Type B pancreatic cell (in vitro differentiated cells): ENCODE measurements around the gene GAPDHS. TPM values are rescaled to one million over a fixed set of nuclear protein-coding genes. Genes with fewer than 3 reads are reported as not detected.

ENCODE experiments used
- DNase-seq: peaks from one replicate; pipeline ENCODE4 v3.0.0; 2021; ENCODE audit warnings: mixed read lengths; ENCODE audit not compliant: unreplicated experiment; ENCODE audit errors: extremely low spot score
- H3K27ac Mint-ChIP-seq: 2 replicates; pipeline ENCODE4 v1.8.0; 2021; ENCODE audit warnings: mild to moderate bottlenecking, mixed read lengths
- H3K27me3 Mint-ChIP-seq: 2 replicates; pipeline ENCODE4 v1.8.0; 2021; ENCODE audit warnings: mixed read lengths
- H3K36me3 Mint-ChIP-seq: 2 replicates; pipeline ENCODE4 v1.8.0; 2021; ENCODE audit warnings: mixed read lengths
- H3K4me1 Mint-ChIP-seq: one replicate; pipeline ENCODE4 v1.8.0; 2021; ENCODE audit warnings: mixed read lengths; ENCODE audit not compliant: unreplicated experiment
- H3K4me3 Mint-ChIP-seq: 2 replicates; pipeline ENCODE4 v1.8.0; 2021; ENCODE audit warnings: mild to moderate bottlenecking, mixed read lengths
- H3K9me3 Mint-ChIP-seq: 2 replicates; pipeline ENCODE4 v1.8.0; 2021; ENCODE audit warnings: mixed read lengths
- total RNA-seq: library from RNA; stranded (reverse); gene quantifications from 2 replicates; pipeline ENCODE4 v1.2.1, GENCODE V29; 2021; ENCODE audit warnings: low replicate concordance
- TF ChIP-seq, protein P1 (sequence below): fragments of 200-600 bp; sonication (generic); conservative IDR thresholded peaks from 2 replicates; pipeline ENCODE4 v1.5.0; 2021; ENCODE audit warnings: antibody characterized with exemption, mild to moderate bottlenecking

GAPDHS gene
- total RNA-seq, 1 donor from 2014 or later: not detected

DNA sequence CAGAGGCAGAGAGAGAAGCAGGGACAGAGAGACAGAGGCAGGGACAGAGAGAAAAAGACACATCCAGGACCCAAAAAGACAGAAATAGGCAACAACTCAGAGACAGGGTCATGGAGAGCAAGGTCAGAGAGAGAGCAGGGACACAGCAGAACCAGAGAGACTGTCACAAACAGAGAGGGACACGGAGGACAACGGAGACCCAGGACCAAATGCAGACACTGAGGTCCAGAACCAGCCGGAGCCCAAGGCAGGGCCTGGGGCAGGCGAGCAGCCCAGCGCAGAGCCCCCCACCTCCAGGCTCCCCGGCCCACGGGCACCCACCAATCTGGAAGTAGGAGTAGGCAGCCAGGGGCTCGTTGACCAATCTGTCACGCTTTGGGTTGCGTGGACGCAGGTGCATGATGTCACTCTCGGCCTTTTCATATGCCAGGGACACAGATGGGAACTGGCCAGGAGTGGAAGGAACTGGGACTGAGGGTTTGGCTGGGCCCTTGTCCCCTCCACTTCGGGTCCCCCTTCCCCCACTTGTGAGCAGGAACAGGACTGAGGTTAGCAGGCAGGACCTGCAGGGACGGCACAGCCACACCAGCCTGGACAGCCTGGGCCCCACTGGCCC is 20.2 kb downstream of the GAPDHS start:
- H3K27me3 Mint-ChIP-seq: peaks cover 27% of the 10 kb centered on the region
- no peak overlapping the region for H3K4me3 Mint-ChIP-seq

DNA sequence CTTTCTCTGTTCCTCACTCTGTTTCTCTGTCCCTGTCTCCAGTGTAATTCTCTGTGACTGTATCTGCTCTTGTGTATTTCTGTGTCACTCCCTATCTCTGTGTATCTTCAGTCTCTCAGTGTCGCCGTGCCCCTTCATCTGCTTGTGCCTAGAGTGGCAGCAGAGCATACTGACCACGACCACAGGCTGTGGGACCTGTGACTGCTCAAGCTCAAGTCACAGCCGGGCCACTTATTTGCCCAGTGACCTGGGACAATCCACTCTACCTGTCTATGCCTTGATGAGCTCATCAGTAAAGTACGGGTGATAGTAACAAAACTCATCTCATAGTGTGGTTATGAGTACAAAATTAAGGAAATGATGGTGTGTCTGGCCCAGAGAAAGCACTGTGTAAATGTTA is 20.8 kb downstream of the GAPDHS start:
- no peak for DNase-seq
- H3K4me3 Mint-ChIP-seq: no peak overlapping the region
- no peak overlapping the region for H3K27ac Mint-ChIP-seq
- H3K36me3 Mint-ChIP-seq: peaks cover 4% of the 10 kb centered on the region
- H3K27me3 Mint-ChIP-seq: peaks cover 31% of the 10 kb centered on the region
- peaks cover 8% of the 10 kb centered on the region for H3K4me1 Mint-ChIP-seq
- TF ChIP-seq, protein P1, sequence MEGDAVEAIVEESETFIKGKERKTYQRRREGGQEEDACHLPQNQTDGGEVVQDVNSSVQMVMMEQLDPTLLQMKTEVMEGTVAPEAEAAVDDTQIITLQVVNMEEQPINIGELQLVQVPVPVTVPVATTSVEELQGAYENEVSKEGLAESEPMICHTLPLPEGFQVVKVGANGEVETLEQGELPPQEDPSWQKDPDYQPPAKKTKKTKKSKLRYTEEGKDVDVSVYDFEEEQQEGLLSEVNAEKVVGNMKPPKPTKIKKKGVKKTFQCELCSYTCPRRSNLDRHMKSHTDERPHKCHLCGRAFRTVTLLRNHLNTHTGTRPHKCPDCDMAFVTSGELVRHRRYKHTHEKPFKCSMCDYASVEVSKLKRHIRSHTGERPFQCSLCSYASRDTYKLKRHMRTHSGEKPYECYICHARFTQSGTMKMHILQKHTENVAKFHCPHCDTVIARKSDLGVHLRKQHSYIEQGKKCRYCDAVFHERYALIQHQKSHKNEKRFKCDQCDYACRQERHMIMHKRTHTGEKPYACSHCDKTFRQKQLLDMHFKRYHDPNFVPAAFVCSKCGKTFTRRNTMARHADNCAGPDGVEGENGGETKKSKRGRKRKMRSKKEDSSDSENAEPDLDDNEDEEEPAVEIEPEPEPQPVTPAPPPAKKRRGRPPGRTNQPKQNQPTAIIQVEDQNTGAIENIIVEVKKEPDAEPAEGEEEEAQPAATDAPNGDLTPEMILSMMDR: no peak
- no peaks in the 10 kb centered on the region for H3K9me3 Mint-ChIP-seq

More for the DNA sequence above, 20.2 kb downstream of the GAPDHS start:
- TF ChIP-seq, protein P1: no peak
- Mint-ChIP-seq H3K36me3 (peaks cover 5% of the 10 kb centered on the region), H3K9me3 (no peaks in the 10 kb centered on the region), H3K4me1 (peaks cover 14% of the 10 kb centered on the region), H3K27ac (no peak overlapping the region)
- no peak for DNase-seq

DNA sequence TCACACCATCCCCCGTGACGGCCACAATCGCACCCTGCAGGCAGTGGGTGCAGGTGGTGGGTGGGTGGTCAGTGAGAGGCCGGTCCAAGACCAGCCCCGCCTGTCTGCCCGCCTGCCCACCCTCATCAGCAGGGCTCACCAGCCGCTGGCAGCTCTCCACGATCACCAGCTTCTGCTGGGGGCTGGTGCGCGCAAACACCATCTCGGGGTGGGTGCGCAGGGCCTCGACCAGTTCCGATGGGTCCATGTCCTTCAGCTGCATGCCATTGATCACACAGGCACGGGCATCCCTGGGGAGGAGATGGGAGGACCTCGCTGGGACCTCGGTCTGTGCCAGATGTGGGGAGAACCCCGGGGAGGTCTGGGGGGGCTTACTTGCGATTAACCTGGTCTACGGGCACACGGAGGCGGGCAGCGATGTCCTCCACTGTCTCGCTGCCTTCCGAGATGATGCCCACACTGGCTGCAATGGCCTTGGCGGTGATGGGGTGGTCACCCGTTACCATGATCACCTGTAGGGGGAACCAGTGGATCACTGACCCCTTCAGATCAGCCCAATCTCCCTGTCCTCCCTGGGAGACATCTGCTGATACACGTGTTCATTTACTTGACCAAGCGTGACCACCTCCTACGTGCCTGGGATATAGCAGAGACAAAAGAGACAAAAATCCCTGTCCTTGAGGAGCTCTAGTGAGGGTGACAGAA is 22.2 kb downstream of the GAPDHS start:
- Mint-ChIP-seq H3K27me3 (peaks cover 44% of the 10 kb centered on the region), H3K36me3 (no peaks in the 10 kb centered on the region), H3K27ac (no peak overlapping the region), H3K9me3 (no peaks in the 10 kb centered on the region), H3K4me3 (peak overlapping the region; percentile 48), H3K4me1 (peaks cover 4% of the 10 kb centered on the region)
- no peak for DNase-seq
- TF ChIP-seq, protein P1: peak; percentile 60

DNA sequence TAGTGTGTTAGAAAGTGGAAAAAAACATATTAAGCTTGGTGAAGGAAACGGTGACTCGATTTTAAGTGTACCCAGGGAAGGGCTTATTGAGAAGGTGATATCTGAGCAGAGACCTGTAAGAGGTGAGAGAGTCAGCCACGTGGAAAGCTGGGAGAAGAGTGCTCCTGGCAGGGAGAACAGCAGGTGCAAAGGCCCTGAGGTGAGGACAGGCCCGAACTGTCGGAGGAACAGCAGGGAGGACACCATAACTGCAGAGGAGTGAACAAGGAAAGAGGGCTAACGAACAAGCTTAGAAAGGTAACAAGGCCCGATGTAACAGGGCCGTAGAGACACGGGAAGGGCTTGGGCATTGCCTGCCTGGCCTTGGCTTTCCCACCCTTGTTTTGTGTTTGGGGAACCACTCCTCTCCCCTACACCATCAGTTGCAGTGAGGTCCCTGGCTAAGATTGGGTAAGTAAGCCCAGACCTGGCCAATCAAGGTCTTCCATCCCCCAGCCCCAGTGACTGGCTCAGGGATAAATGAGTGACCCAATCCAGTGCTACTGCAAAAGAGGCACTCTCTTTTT is 22.9 kb downstream of the GAPDHS start:
- Mint-ChIP-seq H3K27ac (no peak overlapping the region), H3K27me3 (peaks cover 51% of the 10 kb centered on the region), H3K9me3 (no peaks in the 10 kb centered on the region), H3K36me3 (no peaks in the 10 kb centered on the region), H3K4me1 (peaks cover 4% of the 10 kb centered on the region), H3K4me3 (peak overlapping the region; percentile 48)
- TF ChIP-seq, protein P1: no peak
- DNase-seq: no peak

DNA sequence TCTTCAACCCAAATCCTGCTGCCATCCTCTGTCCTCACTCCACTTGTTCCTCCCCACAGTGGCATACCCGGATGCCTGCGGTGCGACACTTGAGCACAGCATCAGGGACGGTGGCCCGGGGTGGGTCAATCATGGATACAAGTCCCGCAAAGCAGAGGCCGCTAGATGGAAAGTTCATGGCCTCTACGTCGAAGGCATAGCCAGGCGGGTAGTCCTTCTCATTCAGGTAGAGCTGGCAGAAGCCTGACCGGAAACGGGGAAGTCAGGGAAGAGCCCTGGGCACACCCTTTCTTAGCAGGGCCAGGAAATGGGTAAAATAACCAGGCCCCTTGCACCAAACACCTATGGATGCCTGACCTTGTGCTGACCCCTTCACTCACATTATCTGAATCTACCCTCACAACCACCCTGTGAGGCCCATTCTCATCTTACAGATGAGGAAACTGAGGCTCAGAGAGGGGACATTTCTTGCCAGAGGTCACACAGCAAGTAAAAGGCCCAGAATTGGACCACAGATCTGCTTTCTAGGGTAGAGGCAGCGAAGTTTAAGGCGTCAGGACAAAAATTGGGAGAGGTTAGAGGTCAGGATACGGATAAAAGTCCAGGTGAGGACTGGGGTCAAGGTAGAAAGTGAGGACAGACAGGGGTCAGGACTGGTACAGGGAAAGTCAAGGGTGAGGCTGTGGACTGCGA is 23.7 kb downstream of the GAPDHS start:
- Mint-ChIP-seq H3K27ac (no peak overlapping the region), H3K4me1 (peaks cover 4% of the 10 kb centered on the region), H3K36me3 (no peaks in the 10 kb centered on the region), H3K4me3 (peak overlapping the region; percentile 93), H3K9me3 (no peaks in the 10 kb centered on the region), H3K27me3 (peaks cover 58% of the 10 kb centered on the region)
- DNase-seq: no peak
- TF ChIP-seq, protein P1: no peak
